Right cardiac atrium (tissue), 5 donors: Measurements from ENCODE around the gene GRB10. TPM values are rescaled to one million over a fixed set of nuclear protein-coding genes. Genes with fewer than 3 reads are reported as not detected.

Source experiments
- ATAC-seq, 2 donors: fragments of 200-7000 bp; cut with Tn5 transposase; one replicate each; pipeline versions ENCODE4 v1.8.0 to v1.9.1; 2020; ENCODE audit warnings: moderate library complexity in 2 of 2, mild to moderate bottlenecking in 1 of 2
- DNase-seq, 3 donors: peaks; one replicate each; pipeline ENCODE4 v3.0.0-alpha.2; 2020
- H3K27ac ChIP-seq: one replicate; pipeline ENCODE4 v1.5.1; 2013; ENCODE audit warnings: mild to moderate bottlenecking, low read length, control low read depth, moderate library complexity
- H3K27me3 ChIP-seq: one replicate; pipeline ENCODE4 v1.6.1; 2013; ENCODE audit not compliant: control insufficient read depth, insufficient read depth
- H3K4me1 ChIP-seq: one replicate; pipeline ENCODE4 v1.6.1; 2013; ENCODE audit warnings: low read length; ENCODE audit not compliant: control insufficient read depth, insufficient read depth
- H3K4me3 ChIP-seq: one replicate; pipeline ENCODE4 v1.5.1; 2013; ENCODE audit warnings: low read length, control low read depth
- H3K9me3 ChIP-seq: one replicate; pipeline ENCODE4 v1.6.1; 2013; ENCODE audit warnings: low read length; ENCODE audit not compliant: control insufficient read depth
- WGBS: extraction: QIAGEN DNeasy Blood & Tissue Kit; methylation state at CpG from one replicate; pipeline ENCODE4 v1.1.7; 2013; 5-methylcytosine and 5-hydroxymethylcytosine counted together
- intact Hi-C, 4 donors: fragments of 100-400 bp; cut with DNase I; formaldehyde crosslinking; loops; one replicate each; pipeline versions ENCODE4 v1.11.0 to v1.14.0; 2022 to 2023
- polyA plus RNA-seq: library from polyadenylated mRNA; stranded (reverse); fragments of 200-250 nt; gene quantifications from one replicate; pipeline ENCODE4 v1.2.3, GENCODE V29; 2013
- total RNA-seq, 4 donors: library from RNA; stranded (reverse); fragmentation: NEBNext Ultra II Directional; extraction: Animal tissue kit (Norgen Biotek cat#: 25700); gene quantifications; one replicate each; pipeline ENCODE4 v1.2.1, GENCODE V29; 2021
- donor health status: healthy with polysubstance abuse.
- donor health status: DM: no; HTN: yes; CAD: no.
- donor health status: DM: no; HTN: no; CAD: no.
- donor health status: DM: no; HTN: yes; CAD: no; lungs with severe emphysema.
- donor health status: DM: yes; HTN: yes; CAD: no.

GRB10 gene
- total and polyA plus RNA-seq, 5 donors: 35.2 to 86.0 (median 60.2) TPM

DNA sequence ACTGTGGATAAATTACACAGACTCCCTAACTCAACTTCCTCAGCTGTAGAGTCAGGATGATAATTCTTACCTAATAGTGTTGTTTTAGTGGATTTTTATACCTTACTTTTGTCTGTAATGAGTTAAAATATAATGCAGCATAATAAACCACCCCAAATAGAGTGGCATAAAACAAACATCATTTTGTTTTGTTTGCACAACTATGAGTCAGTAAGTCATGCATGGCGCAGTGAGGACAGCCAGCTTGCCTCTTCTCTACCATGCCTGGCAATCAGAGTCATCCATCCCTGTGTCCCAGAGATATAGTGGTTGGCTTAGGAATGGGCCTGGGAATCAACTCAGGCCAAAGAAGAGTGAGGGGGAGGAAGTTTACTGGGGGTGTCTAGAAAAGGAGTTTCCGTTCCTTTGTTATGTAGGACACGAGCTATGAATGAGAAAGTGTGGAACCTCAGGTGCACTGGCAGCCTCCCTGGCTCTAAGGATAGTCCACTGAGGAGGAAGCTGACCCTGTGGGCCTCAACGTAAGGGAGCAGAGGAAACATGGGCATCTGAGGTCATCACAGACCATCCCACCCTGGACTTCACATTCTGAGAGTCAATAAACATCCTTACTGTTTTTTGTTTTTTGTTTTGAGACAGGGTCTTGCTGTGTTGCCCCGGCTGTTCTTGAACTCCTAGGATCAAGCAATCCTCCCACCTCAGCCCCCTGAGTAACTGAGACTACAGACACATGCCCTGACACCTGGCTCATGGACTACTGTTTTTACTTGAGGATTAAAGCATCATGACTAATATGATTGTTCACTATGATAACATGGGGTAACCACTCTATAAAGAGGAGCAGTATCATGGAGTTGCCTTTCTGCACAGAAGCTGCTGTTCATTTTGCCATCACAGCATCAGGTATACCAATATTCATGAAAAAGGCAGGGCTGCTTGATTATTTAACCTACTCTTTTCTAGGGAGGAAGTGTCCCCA is 21.0 kb upstream of the GRB10 start:
- peaks cover 2% of the 10 kb centered on the region for H3K4me1 ChIP-seq
- H3K27me3 ChIP-seq: no peaks in the 10 kb centered on the region
- no peak overlapping the region for H3K27ac ChIP-seq
- intact Hi-C loops: no loop called here
- ATAC-seq (no peak), DNase-seq (no peak)
- no peak overlapping the region for H3K4me3 ChIP-seq
- 86% methylated on average over 5 of the region's 5 CpGs for WGBS
- no peaks in the 10 kb centered on the region for H3K9me3 ChIP-seq

DNA sequence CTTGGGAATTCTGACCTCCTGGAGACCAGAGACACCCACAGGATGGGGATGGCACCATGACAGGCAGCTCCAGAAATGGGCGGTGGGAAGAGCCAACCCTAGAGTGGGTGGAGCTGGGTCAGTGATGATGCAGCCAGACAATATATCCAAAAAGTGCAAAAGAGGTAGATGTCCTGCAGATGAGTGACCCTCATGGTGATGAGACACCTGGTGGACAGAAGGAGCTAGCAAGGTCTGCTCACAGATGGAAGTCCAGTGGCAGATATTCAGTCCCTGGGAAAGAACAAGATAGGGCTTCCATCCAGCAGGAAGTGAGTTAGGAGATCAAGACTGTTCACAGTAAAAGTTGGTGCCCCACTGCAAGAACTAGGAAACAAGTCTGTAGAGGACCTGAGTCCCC is 19.2 kb upstream of the GRB10 start:
- 94% methylated on average over 1 of the region's 1 CpG for WGBS
- no peaks in the 10 kb centered on the region for H3K27me3 ChIP-seq
- H3K4me3 ChIP-seq: no peak overlapping the region
- DNase-seq (no peak), ATAC-seq (no peak)
- no peak overlapping the region for H3K27ac ChIP-seq
- H3K4me1 ChIP-seq: peaks cover 2% of the 10 kb centered on the region
- intact Hi-C loops: no loop called here
- no peaks in the 10 kb centered on the region for H3K9me3 ChIP-seq

DNA sequence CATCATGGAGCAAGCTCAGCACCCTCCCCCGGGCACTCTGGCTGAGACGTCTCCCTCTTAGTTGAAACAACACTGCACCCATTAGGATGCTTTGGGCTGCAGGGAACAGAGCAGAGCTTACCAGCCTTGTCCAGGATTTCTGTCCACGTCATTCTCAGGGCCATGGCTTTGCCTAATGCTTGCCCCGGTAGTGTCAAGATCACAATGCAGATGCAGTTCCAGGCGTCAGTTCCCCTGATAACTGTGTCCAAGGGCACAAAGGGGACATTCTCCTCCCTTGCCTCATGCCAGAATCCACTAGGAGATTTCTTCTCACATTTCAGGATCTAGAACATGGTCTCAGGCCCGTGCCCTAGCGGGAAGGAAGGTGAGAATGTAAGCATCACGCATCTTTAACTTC is 17.2 kb upstream of the GRB10 start:
- H3K9me3 ChIP-seq: no peaks in the 10 kb centered on the region
- H3K4me1 ChIP-seq: peaks cover 2% of the 10 kb centered on the region
- H3K27ac ChIP-seq: no peak overlapping the region
- DNase-seq (no peak), ATAC-seq (no peak)
- 77% methylated on average over 8 of the region's 8 CpGs for WGBS
- no peak overlapping the region for H3K4me3 ChIP-seq
- H3K27me3 ChIP-seq: no peaks in the 10 kb centered on the region
- intact Hi-C loops: loop anchor here in 3 of 4 donors (10.0 kb wide), 2 partner anchors 265 to 325 kb away; no protein-coding TSS in a partner anchor

DNA sequence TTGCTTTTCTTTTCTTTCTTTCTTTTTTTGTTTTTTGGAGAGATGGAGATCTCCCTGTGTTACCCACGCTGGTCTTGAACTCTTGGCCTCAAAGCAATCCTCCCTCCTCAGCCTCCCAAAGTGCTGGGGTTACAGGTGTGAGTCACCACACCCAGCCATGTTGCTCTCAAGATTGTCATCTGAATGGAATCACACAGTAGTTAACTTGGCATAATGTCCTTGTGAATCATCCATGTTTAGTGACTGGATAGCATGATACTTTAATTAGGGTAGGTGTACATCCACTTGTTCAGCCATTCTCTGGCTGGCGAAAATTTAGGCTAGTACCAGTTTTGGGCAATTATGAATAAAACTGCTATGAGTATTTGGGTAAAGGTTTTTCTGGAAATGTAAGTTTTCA is 15.4 kb upstream of the GRB10 start:
- ATAC-seq (no peak), DNase-seq (no peak)
- no peak overlapping the region for H3K27ac ChIP-seq
- WGBS: 98% methylated on average over 2 of the region's 2 CpGs
- H3K27me3 ChIP-seq: no peaks in the 10 kb centered on the region
- intact Hi-C loops: loop anchor here in 3 of 4 donors (10.0 kb wide), 2 partner anchors 267 to 327 kb away; no protein-coding TSS in a partner anchor
- H3K4me3 ChIP-seq: no peak overlapping the region
- H3K4me1 ChIP-seq: peaks cover 2% of the 10 kb centered on the region
- H3K9me3 ChIP-seq: no peaks in the 10 kb centered on the region

DNA sequence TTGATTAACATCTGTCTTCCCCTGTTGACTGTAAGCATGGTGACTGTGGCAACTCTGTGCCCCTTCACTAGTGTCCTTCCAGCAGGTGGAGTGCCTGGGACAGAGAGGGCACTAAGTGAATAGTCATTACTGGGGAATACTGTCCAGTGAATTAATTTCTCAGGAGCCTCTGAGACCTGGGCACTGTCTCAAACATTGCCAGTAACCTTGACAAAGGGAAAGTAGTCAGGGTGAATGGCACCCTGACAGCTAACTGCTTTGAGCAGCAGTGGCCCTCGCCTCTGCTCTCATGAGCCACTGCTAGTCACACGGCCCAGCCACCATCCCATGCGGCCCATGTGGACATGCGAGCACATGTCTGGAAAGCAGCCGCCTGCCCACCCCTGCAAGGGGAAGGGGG is 13.1 kb upstream of the GRB10 start:
- Histone ChIP-seq H3K4me3 (no peak overlapping the region), H3K27ac (no peak overlapping the region), H3K27me3 (no peaks in the 10 kb centered on the region), H3K4me1 (peaks cover 6% of the 10 kb centered on the region), H3K9me3 (no peaks in the 10 kb centered on the region)
- 98% methylated on average over 5 of the region's 5 CpGs for WGBS
- DNase-seq: no peak
- no peak for ATAC-seq
- intact Hi-C loops: loop anchor here in 3 of 4 donors (10.0 kb wide), 2 partner anchors 269 to 329 kb away; no protein-coding TSS in a partner anchor

DNA sequence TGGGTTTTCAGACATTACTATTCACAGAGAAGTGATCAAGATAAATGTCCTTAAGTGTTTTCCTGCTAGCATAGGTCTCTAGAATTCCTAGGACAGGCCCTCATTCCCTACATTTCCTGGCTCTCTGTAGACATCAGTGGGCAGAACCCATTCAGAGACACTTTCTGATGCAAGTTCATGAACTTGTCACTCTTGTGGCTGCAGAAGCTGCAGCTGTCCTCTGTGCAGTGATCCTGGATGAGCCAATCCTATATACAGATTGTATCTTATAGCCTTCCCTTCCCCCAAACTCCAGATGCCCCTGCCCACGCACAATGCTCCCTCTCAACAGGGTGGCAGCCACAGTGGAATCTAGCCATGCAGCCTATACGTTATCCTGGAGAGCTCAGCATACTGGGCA is 12.6 kb upstream of the GRB10 start:
- H3K27ac ChIP-seq: no peak overlapping the region
- no peak for ATAC-seq
- no peak for DNase-seq
- H3K4me1 ChIP-seq: peaks cover 6% of the 10 kb centered on the region
- intact Hi-C loops: loop anchor here in 3 of 4 donors (10.0 kb wide), 2 partner anchors 270 to 330 kb away; no protein-coding TSS in a partner anchor
- H3K27me3 ChIP-seq: no peaks in the 10 kb centered on the region
- WGBS: 81% methylated on average over 2 of the region's 2 CpGs
- no peaks in the 10 kb centered on the region for H3K9me3 ChIP-seq
- no peak overlapping the region for H3K4me3 ChIP-seq

DNA sequence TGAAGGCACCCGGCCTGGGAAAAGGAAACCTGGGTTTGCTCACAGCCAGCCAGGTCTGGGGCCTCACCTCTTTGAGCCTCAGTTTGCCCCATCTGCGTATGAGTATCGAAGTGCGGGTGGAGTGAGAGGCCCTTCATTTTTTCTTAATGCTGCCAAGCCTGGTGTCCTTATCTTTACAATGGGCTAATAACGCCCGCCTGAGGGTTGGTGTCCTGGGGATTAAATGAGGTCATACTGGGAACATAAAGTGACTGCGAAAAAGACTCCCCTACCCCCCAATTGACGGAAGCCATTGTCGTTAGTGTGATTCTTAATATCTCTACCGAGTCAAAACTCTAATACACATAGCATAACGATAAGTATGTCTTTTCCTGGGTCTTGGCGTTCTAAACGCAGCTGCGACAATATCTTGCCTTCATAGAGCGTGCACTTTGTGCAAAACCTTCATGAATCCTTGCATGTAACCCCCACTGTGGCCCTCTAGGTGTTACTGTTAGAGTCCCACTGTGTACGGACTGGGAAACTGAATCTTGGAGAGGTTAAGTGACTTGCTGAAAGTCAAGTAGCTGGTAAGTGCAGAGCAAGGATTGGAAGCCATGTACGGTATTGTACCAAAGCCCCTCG is 11.4 kb upstream of the GRB10 start:
- intact Hi-C loops: loop anchor here in 3 of 4 donors (10.0 kb wide), 2 partner anchors 271 to 331 kb away; no protein-coding TSS in a partner anchor
- Histone ChIP-seq H3K27me3 (no peaks in the 10 kb centered on the region), H3K9me3 (no peaks in the 10 kb centered on the region), H3K4me1 (peaks cover 6% of the 10 kb centered on the region), H3K4me3 (peak overlapping the region; percentile 90), H3K27ac (peak overlapping the region; percentile 97)
- ATAC-seq: peak; percentile 22 to 40
- WGBS: 61% methylated on average over 18 of the region's 18 CpGs
- peak in 1 of 3 donors; percentile 22 for DNase-seq

DNA sequence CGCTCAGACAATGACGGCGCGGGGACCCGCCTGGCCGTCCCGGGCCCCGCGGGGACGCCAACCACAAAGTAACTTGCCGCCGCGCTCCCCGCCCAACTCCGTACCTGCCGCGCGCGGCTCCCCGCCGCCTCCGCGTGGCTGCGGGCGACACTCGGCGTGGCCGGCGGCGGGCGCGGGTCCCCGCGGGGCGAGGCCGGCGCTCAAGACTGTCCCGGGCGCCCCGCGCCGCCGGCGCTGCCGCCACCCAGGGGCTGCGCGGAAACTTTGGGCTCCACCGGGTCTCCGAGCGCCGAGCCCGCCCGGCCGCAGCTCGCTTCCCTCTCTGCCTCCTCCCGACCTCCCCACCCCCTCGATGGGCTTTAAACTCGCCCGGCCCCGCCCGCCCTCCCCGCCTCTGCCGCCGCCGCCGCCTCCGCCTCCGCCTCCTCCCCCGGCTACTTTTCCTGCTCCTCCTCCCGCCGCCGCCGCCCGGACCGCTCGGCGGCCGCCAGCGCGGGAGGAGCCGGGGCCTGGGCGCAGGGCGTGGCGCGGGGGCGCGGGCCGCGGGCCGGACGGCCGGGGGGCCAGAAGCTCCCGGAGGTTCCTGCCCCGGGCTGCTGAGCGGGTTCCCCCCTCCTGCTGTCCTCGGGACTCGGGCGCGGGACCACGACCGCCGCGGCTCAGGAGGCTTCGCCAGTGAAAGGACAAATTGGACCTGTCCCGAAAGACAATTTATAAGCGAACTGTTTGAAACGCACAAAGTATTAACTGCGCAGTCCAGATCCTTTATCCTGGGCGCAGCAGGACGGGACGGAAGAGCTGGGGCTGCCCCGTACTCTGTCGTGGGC is 10.6 kb upstream of the GRB10 start:
- ATAC-seq: peak; percentile 89 to 90
- Histone ChIP-seq H3K9me3 (no peaks in the 10 kb centered on the region), H3K27ac (peak overlapping the region; percentile 97), H3K4me1 (peaks cover 6% of the 10 kb centered on the region), H3K27me3 (no peaks in the 10 kb centered on the region), H3K4me3 (peak overlapping the region; percentile 90)
- WGBS: under 1% methylated on average over 112 of the region's 113 CpGs
- peak; percentile 80 to 92 (median 92) for DNase-seq
- intact Hi-C loops: loop anchor here in 3 of 4 donors (10.0 kb wide), 2 partner anchors 271 to 331 kb away; no protein-coding TSS in a partner anchor

DNA sequence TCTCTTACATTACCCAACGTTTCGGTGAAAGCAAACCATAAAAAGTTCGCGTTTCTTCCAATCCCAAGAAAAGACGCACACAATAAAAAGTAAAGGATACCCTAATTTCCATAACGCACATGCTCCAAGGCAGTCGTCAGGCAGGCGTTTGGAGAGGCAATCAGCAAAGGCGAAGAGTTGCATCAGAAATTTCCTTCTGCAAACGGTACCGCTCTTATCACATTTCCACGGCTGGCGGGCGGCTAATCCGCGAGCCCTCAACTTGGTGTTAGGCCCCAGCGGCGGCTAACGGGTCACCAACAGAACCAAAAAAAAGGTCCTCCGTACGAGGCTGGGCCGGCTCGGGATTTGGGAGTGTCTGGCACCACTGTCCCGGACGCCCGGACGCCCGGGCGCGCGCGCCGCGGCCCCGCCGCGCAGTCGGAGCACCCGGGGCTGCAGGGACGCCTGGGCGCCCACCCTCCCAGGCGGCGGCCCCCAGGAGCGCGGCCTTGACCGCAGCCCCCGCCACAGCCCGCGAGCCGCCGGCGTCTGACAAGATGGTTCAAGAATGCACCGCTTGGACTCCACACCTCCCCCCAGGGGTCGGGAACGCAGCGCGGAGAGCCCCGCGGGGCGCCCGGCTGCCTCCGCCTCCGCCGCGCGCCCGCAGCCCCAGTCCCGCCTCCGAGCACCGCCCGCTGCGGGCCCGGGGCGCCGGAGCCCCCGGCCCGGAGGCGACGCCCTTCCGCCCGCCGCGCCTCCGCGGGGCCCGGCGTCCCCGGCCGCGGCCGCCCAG is 9.8 kb upstream of the GRB10 start:
- ATAC-seq: peak; percentile 35 to 40
- Histone ChIP-seq H3K27ac (peak overlapping the region; percentile 82), H3K9me3 (no peaks in the 10 kb centered on the region), H3K4me1 (peaks cover 6% of the 10 kb centered on the region), H3K4me3 (peak overlapping the region; percentile 90), H3K27me3 (no peaks in the 10 kb centered on the region)
- peak; percentile 56 to 81 (median 80) for DNase-seq
- intact Hi-C loops: loop anchor here in 3 of 4 donors (10.0 kb wide), 2 partner anchors 272 to 332 kb away; no protein-coding TSS in a partner anchor
- 1% methylated on average over 91 of the region's 91 CpGs for WGBS

DNA sequence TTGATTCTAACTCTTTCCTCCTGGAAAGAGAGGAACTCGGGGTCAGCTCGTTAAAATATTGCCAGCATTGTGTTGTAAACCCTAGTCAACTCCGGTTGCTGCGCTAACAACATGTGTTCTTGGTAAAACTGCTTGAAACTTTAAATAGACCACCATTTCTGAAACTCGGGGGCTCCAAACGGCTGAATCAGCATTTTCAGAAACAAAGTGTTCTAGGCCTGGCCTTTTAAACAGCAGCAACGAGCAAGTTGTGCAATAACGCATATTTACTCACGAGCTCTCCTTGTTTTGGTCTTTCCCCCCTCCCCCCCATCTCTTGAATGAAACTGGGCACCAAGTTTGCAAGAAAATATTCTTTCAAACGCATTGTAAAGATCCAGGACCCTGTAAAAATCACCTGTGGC is 9.2 kb upstream of the GRB10 start:
- ATAC-seq: no peak
- no peaks in the 10 kb centered on the region for H3K27me3 ChIP-seq
- 13% methylated on average over 10 of the region's 10 CpGs for WGBS

More for the DNA sequence above, 9.2 kb upstream of the GRB10 start:
- Histone ChIP-seq H3K4me3 (peak overlapping the region; percentile 90), H3K9me3 (no peaks in the 10 kb centered on the region), H3K27ac (peak overlapping the region; percentile 82), H3K4me1 (peaks cover 6% of the 10 kb centered on the region)
- DNase-seq: no peak
- intact Hi-C loops: loop anchor here in 3 of 4 donors (10.0 kb wide), 2 partner anchors 273 to 333 kb away; no protein-coding TSS in a partner anchor
